Mesendoderm (in vitro differentiated cells): ENCODE results near the gene TVP23C.
"Not testable (repeated sequence)": the region's sequence is repeated elsewhere in the genome, so short reads cannot be mapped to it uniquely, and the experiment has no call there.

ENCODE experiments used
- DNase-seq: peaks from one replicate; pipeline ENCODE4 v3.0.0; 2013
- H2AK5ac ChIP-seq: 2 replicates; pipeline ENCODE4 v1.6.1; 2013; ENCODE audit warnings: low read length, inconsistent platforms
- H2BK120ac ChIP-seq: 2 replicates; pipeline ENCODE4 v1.6.1; 2013; ENCODE audit warnings: low read depth, mild to moderate bottlenecking, low read length, moderate library complexity, mixed read lengths
- H2BK15ac ChIP-seq: replicated peaks from 2 replicates; pipeline ENCODE4 v1.6.1; 2013; ENCODE audit warnings: low read depth, mild to moderate bottlenecking, moderate library complexity
- H2BK5ac ChIP-seq: 2 replicates; pipeline ENCODE4 v1.6.1; 2013; ENCODE audit warnings: low read length, inconsistent platforms
- H3K18ac ChIP-seq: 2 replicates; pipeline ENCODE4 v1.6.1; 2013; ENCODE audit warnings: mild to moderate bottlenecking, low read length, mixed read lengths
- H3K23ac ChIP-seq: one replicate; pipeline ENCODE4 v1.6.1; 2013; ENCODE audit warnings: low read length
- H3K27ac ChIP-seq: 2 replicates; pipeline ENCODE4 v1.5.1; 2013; ENCODE audit warnings: low read depth, mild to moderate bottlenecking, inconsistent platforms, low read length, moderate library complexity
- H3K27me3 ChIP-seq: 2 replicates; pipeline ENCODE4 v1.6.1; 2013; ENCODE audit warnings: low read length, control low read depth, mild to moderate bottlenecking, inconsistent platforms; ENCODE audit not compliant: insufficient read depth, poor library complexity
- H3K36me3 ChIP-seq: 2 replicates; pipeline ENCODE4 v1.6.1; 2013; ENCODE audit warnings: low read length, inconsistent platforms; ENCODE audit not compliant: control insufficient read depth, insufficient read depth
- H3K4ac ChIP-seq: one replicate; pipeline ENCODE4 v1.6.1; 2013; ENCODE audit warnings: low read depth, mild to moderate bottlenecking, low read length, moderate library complexity
- H3K4me1 ChIP-seq: 2 replicates; pipeline ENCODE4 v1.6.1; 2013; ENCODE audit warnings: low read depth, low read length, inconsistent platforms; ENCODE audit not compliant: control insufficient read depth
- H3K4me2 ChIP-seq: 2 replicates; pipeline ENCODE4 v1.6.1; 2013; ENCODE audit warnings: low read length
- H3K4me3 ChIP-seq: 2 replicates; pipeline ENCODE4 v1.5.1; 2013; ENCODE audit warnings: mild to moderate bottlenecking, low read length
- H3K56ac ChIP-seq: one replicate; pipeline ENCODE4 v1.6.1; 2013; ENCODE audit warnings: low read length
- H3K79me1 ChIP-seq: 2 replicates; pipeline ENCODE4 v1.6.1; 2013; ENCODE audit warnings: low read length, inconsistent platforms
- H3K79me2 ChIP-seq: 2 replicates; pipeline ENCODE4 v1.6.1; 2013; ENCODE audit warnings: mild to moderate bottlenecking, low read length; ENCODE audit not compliant: control insufficient read depth, insufficient read depth
- H3K9ac ChIP-seq: 2 replicates; pipeline ENCODE4 v1.6.1; 2013; ENCODE audit warnings: low read length, inconsistent platforms
- H4K5ac ChIP-seq: one replicate; pipeline ENCODE4 v1.6.1; 2013; ENCODE audit warnings: low read length
- H4K8ac ChIP-seq: one replicate; pipeline ENCODE4 v1.6.1; 2013; ENCODE audit warnings: low read depth, mild to moderate bottlenecking, control low read depth, low read length, moderate library complexity
- WGBS: extraction: QIAGEN DNeasy Blood & Tissue Kit; methylation state at CpG from one replicate; pipeline ENCODE4 v1.1.7; 2013; ENCODE audit warnings: low lambda C conversion rate, missing lambda C conversion rate; ENCODE audit not compliant: insufficient coverage; ENCODE audit errors: extremely low coverage; 5-methylcytosine and 5-hydroxymethylcytosine counted together

Gene TVP23C

GRCh38 chr17:15549552-15549951 lies 13.7 kb downstream of the TVP23C start:
- H3K36me3 ChIP-seq, H3K18ac ChIP-seq, H3K27me3 ChIP-seq, H3K79me2 ChIP-seq, H4K8ac ChIP-seq, H2AK5ac ChIP-seq, H3K4me3 ChIP-seq, H3K9ac ChIP-seq, H3K4me2 ChIP-seq, H3K79me1 ChIP-seq, H3K4me1 ChIP-seq, H4K5ac ChIP-seq, H2BK5ac ChIP-seq, H3K4ac ChIP-seq, H3K56ac ChIP-seq, H2BK120ac ChIP-seq, H3K23ac ChIP-seq, H3K27ac ChIP-seq, H2BK15ac ChIP-seq: not testable (repeated sequence)
- no CpG with 5 or more reads among the region's 3 CpGs for WGBS
- DNase-seq = peak; percentile 22

GRCh38 chr17:15546604-15547003 lies 16.7 kb downstream of the TVP23C start:
- not testable (repeated sequence) for H3K4me2 ChIP-seq, H3K9ac ChIP-seq, H4K8ac ChIP-seq, H2BK15ac ChIP-seq, H3K23ac ChIP-seq, H3K56ac ChIP-seq, H3K79me1 ChIP-seq, H4K5ac ChIP-seq, H3K4me3 ChIP-seq, H3K79me2 ChIP-seq, H3K18ac ChIP-seq, H3K4me1 ChIP-seq, H3K27me3 ChIP-seq, H2BK120ac ChIP-seq, H3K27ac ChIP-seq, H2AK5ac ChIP-seq, H3K4ac ChIP-seq, H2BK5ac ChIP-seq, DNase-seq, H3K36me3 ChIP-seq
- WGBS = no CpG with 5 or more reads among the region's 2 CpGs

- H3K4me1 ChIP-seq, H3K27ac ChIP-seq, H3K18ac ChIP-seq, H3K23ac ChIP-seq, DNase-seq, H3K4me3 ChIP-seq, H2BK120ac ChIP-seq, H3K4ac ChIP-seq, H4K5ac ChIP-seq, H3K56ac ChIP-seq, H3K4me2 ChIP-seq, H4K8ac ChIP-seq, H3K36me3 ChIP-seq, H3K79me1 ChIP-seq, H2BK15ac ChIP-seq, H2AK5ac ChIP-seq, H3K9ac ChIP-seq, H3K27me3 ChIP-seq, H2BK5ac ChIP-seq, H3K79me2 ChIP-seq: not testable (repeated sequence)
- no CpG with 5 or more reads among the region's 8 CpGs for WGBS
Measured at GRCh38 chr17:15540371-15541219, 22.7 kb downstream of the TVP23C start.

- H3K4me3 ChIP-seq, H3K36me3 ChIP-seq, H3K23ac ChIP-seq, H4K5ac ChIP-seq, H3K18ac ChIP-seq, H3K56ac ChIP-seq, H4K8ac ChIP-seq, H2AK5ac ChIP-seq, H2BK5ac ChIP-seq, H3K27me3 ChIP-seq, H3K4me1 ChIP-seq, H3K4ac ChIP-seq, H3K27ac ChIP-seq, H3K79me2 ChIP-seq, H2BK15ac ChIP-seq, H2BK120ac ChIP-seq, H3K9ac ChIP-seq, H3K79me1 ChIP-seq, DNase-seq, H3K4me2 ChIP-seq: not testable (repeated sequence)
- WGBS = no CpG with 5 or more reads among the region's 3 CpGs
Measured at GRCh38 chr17:15533122-15533521, 30.2 kb downstream of the TVP23C start.

GRCh38 chr17:15526292-15527218 lies 36.7 kb downstream of the TVP23C start:
- H2BK120ac ChIP-seq, H3K4me2 ChIP-seq, H3K27ac ChIP-seq, H3K4me3 ChIP-seq, H4K8ac ChIP-seq, H3K9ac ChIP-seq, H2BK15ac ChIP-seq, H3K23ac ChIP-seq, H3K79me2 ChIP-seq, H3K36me3 ChIP-seq, H3K4me1 ChIP-seq, H3K27me3 ChIP-seq, H4K5ac ChIP-seq, H3K4ac ChIP-seq, H2AK5ac ChIP-seq, H2BK5ac ChIP-seq, H3K79me1 ChIP-seq, H3K56ac ChIP-seq, H3K18ac ChIP-seq: not testable (repeated sequence)
- WGBS = no CpG with 5 or more reads among the region's 8 CpGs
- peak; percentile 66 for DNase-seq
